IPS DF 4.7 (cell line): ENCODE data around the gene NXN.
"Not testable (repeated sequence)": the region's sequence is repeated elsewhere in the genome, so short reads cannot be mapped to it uniquely, and the experiment has no call there.

Experiments used
- DNase-seq: peaks from one replicate; pipeline ENCODE4 v3.0.0-alpha.2; 2013; ENCODE audit warnings: low spot score; ENCODE audit errors: extremely low read depth

The NXN gene

GRCh38 chr17:980406-981291, 1.1 kb upstream of the NXN start:
- DNase-seq, result no peak

- DNase-seq, result no peak
Observed at GRCh38 chr17:979212-979538, 401 bp downstream of the NXN start.

GRCh38 chr17:978103-979093, 1.2 kb downstream of the NXN start:
- DNase-seq, result no peak

GRCh38 chr17:977166-977565, 2.4 kb downstream of the NXN start:
- DNase-seq, result no peak

- no peak for DNase-seq
Observed at GRCh38 chr17:976312-976711, 3.3 kb downstream of the NXN start.

GRCh38 chr17:975371-975915, 4.1 kb downstream of the NXN start:
- no peak for DNase-seq

- DNase-seq, result not testable (repeated sequence)
Observed at GRCh38 chr17:974778-975177, 4.8 kb downstream of the NXN start.

GRCh38 chr17:973053-973452, 6.5 kb downstream of the NXN start:
- DNase-seq, result no peak

- not testable (repeated sequence) for DNase-seq
Observed at GRCh38 chr17:971861-972260, 7.7 kb downstream of the NXN start.

GRCh38 chr17:970364-970763, 9.2 kb downstream of the NXN start:
- no peak for DNase-seq

- DNase-seq, result no peak
Observed at GRCh38 chr17:969811-970355, 9.7 kb downstream of the NXN start.

GRCh38 chr17:968812-969730, 10.5 kb downstream of the NXN start:
- DNase-seq, result no peak

- no peak for DNase-seq
Observed at GRCh38 chr17:967122-967521, 12.5 kb downstream of the NXN start.

- no peak for DNase-seq
Observed at GRCh38 chr17:965311-965989, 14.1 kb downstream of the NXN start.

GRCh38 chr17:964876-965275, 14.7 kb downstream of the NXN start:
- DNase-seq, result no peak

- no peak for DNase-seq
Observed at GRCh38 chr17:962670-963069, 16.9 kb downstream of the NXN start.

GRCh38 chr17:962166-962565, 17.4 kb downstream of the NXN start:
- DNase-seq, result no peak

- no peak for DNase-seq
Observed at GRCh38 chr17:958712-959451, 20.7 kb downstream of the NXN start.

GRCh38 chr17:957856-958421, 21.6 kb downstream of the NXN start:
- DNase-seq, result no peak
